ENCODE data around the gene KRTAP15-1. TPM values are rescaled to one million over a fixed set of nuclear protein-coding genes. Genes with fewer than 3 reads are reported as not detected.

The KRTAP15-1 gene
- total and polyA plus RNA-seq, 10 donors, result not detected

DNA sequence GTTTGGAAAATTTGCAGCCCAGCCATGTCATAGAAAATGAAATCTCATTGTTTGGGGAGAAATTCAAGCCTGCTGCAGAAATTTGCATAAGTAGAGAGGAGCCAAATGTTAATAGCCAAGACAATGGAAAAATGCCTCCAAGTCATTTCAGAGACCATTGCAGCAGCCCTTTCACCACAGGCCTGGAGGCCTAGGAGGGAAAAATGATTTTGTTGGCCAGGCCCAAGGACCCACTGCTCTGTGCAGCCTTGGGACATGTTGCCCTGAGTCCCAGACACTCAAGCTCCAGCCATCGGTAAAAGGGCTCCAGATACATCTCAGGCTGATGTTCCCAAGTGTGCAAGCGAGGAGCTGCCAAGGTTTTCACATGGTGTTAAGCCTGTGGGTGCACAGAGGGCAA lies 46.1 kb downstream of the KRTAP15-1 start:
- H3K4me3 ChIP-seq, result no peak overlapping the region
- DNase-seq, result no peak
- 56 to 68% (median 64%) methylated on average over 2 of the region's 2 CpGs for WGBS, 5 donors
- H3K4me1 ChIP-seq, result no peaks in the 10 kb centered on the region
- H3K9me3 ChIP-seq, result peaks cover 0 to 32% (median 17%) of the 10 kb centered on the region in 8 donors
- intact Hi-C loops (cut with DNase I; ENCODE audit: low total_unique reads), result no loop called here
- no peaks in the 10 kb centered on the region for H3K27me3 ChIP-seq (replicated peaks in 1 of 7)
- no peak overlapping the region for H3K27ac ChIP-seq
- TF ChIP-seq POLR2A (IDR thresholded peaks at IDR 0.05) (no peak), POLR2AphosphoS5 (IDR thresholded peaks at IDR 0.05) (no peak)
- TF ChIP-seq, protein P1, sequence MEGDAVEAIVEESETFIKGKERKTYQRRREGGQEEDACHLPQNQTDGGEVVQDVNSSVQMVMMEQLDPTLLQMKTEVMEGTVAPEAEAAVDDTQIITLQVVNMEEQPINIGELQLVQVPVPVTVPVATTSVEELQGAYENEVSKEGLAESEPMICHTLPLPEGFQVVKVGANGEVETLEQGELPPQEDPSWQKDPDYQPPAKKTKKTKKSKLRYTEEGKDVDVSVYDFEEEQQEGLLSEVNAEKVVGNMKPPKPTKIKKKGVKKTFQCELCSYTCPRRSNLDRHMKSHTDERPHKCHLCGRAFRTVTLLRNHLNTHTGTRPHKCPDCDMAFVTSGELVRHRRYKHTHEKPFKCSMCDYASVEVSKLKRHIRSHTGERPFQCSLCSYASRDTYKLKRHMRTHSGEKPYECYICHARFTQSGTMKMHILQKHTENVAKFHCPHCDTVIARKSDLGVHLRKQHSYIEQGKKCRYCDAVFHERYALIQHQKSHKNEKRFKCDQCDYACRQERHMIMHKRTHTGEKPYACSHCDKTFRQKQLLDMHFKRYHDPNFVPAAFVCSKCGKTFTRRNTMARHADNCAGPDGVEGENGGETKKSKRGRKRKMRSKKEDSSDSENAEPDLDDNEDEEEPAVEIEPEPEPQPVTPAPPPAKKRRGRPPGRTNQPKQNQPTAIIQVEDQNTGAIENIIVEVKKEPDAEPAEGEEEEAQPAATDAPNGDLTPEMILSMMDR (IDR thresholded peaks at IDR 0.05 in 8 of 11, conservative IDR thresholded peaks at IDR 0.05 in 3 of 11), result no peak
- no peaks in the 10 kb centered on the region for H3K36me3 ChIP-seq

DNA sequence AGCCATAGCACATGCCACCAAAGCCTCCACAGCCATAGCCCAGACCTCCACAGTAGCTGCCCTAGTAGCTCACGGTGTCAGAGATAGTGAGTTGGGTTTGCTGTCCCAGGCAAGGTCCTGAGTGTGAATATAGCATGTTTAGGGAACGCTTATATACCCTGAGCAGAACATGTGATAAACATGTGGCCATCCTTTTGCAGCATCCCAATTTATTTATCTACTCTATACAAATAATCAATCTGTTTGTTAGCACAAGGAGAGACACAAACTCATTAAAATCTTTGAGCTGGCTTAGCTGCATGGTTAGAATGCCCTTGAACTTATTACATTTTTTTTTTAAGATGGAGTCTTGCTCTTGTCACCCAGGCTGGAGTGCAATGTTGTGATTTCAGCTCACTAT lies 47.3 kb downstream of the KRTAP15-1 start, which contains the start of gene KRTAP19-2:
KRTAP19-2 (minus strand) TSS at position 101 of the 400 bp plus-strand sequence; CDS start at position 13, 88 bp downstream.
- 80 to 95% (median 86%) methylated on average over 2 of the region's 2 CpGs for WGBS, 5 donors
- TF ChIP-seq POLR2A (IDR thresholded peaks at IDR 0.05) (no peak), POLR2AphosphoS5 (IDR thresholded peaks at IDR 0.05) (no peak)
- TF ChIP-seq, protein P1 (IDR thresholded peaks at IDR 0.05 in 8 of 11, conservative IDR thresholded peaks at IDR 0.05 in 3 of 11), result no peak
- no peaks in the 10 kb centered on the region for H3K36me3 ChIP-seq
- no peak within 1 kb of the TSS for H3K4me3 ChIP-seq
- H3K27ac ChIP-seq, result no peak within 1 kb of the TSS
- H3K9me3 ChIP-seq, result peaks cover 0 to 36% (median 17%) of the 10 kb centered on the region in 8 donors
- no peaks in the 10 kb centered on the region for H3K27me3 ChIP-seq (replicated peaks in 1 of 7)
- DNase-seq, result no peak
- H3K4me1 ChIP-seq, result no peaks in the 10 kb centered on the region
- intact Hi-C loops (cut with DNase I; ENCODE audit: low total_unique reads), result no loop called here

Other genes with a start within 250 kb of the KRTAP15-1 start
- not detected for gene CLDN8, start 224.2 kb upstream of the KRTAP15-1 start, total RNA-seq
- not detected for gene CLDN8, start 224.2 kb upstream of the KRTAP15-1 start, polyA plus RNA-seq
- gene KRTAP24-1, start 157.3 kb upstream of the KRTAP15-1 start, total RNA-seq, result not detected
- gene KRTAP24-1, start 157.3 kb upstream of the KRTAP15-1 start, polyA plus RNA-seq, result not detected
- gene KRTAP25-1, start 150.8 kb upstream of the KRTAP15-1 start, total RNA-seq, result not detected
- not detected for gene KRTAP25-1, start 150.8 kb upstream of the KRTAP15-1 start, polyA plus RNA-seq
- not detected for gene KRTAP26-1, start 120.0 kb upstream of the KRTAP15-1 start, total RNA-seq
- not detected for gene KRTAP26-1, start 120.0 kb upstream of the KRTAP15-1 start, polyA plus RNA-seq
- not detected for gene KRTAP27-1, start 102.6 kb upstream of the KRTAP15-1 start, total RNA-seq
- not detected for gene KRTAP27-1, start 102.6 kb upstream of the KRTAP15-1 start, polyA plus RNA-seq
- gene KRTAP23-1, start 91.7 kb upstream of the KRTAP15-1 start, total RNA-seq, result not detected
- gene KRTAP23-1, start 91.7 kb upstream of the KRTAP15-1 start, polyA plus RNA-seq, result not detected
- not detected for gene KRTAP13-2, start 68.0 kb upstream of the KRTAP15-1 start, total RNA-seq
- gene KRTAP13-2, start 68.0 kb upstream of the KRTAP15-1 start, polyA plus RNA-seq, result not detected
- gene KRTAP13-1, start 44.2 kb upstream of the KRTAP15-1 start, total RNA-seq, result not detected
- not detected for gene KRTAP13-1, start 44.2 kb upstream of the KRTAP15-1 start, polyA plus RNA-seq
- gene KRTAP13-3, start 14.3 kb upstream of the KRTAP15-1 start, total RNA-seq, result not detected
- gene KRTAP13-3, start 14.3 kb upstream of the KRTAP15-1 start, polyA plus RNA-seq, result not detected
- not detected for gene KRTAP13-4, start 10.1 kb upstream of the KRTAP15-1 start, total RNA-seq
- gene KRTAP13-4, start 10.1 kb upstream of the KRTAP15-1 start, polyA plus RNA-seq, result not detected
- not detected for gene KRTAP19-1, start 40.1 kb downstream of the KRTAP15-1 start, total RNA-seq
- not detected for gene KRTAP19-1, start 40.1 kb downstream of the KRTAP15-1 start, polyA plus RNA-seq
- gene KRTAP19-2, start 47.2 kb downstream of the KRTAP15-1 start, total RNA-seq, result not detected
- not detected for gene KRTAP19-2, start 47.2 kb downstream of the KRTAP15-1 start, polyA plus RNA-seq
- gene KRTAP19-3, start 51.7 kb downstream of the KRTAP15-1 start, total RNA-seq, result not detected
- gene KRTAP19-3, start 51.7 kb downstream of the KRTAP15-1 start, polyA plus RNA-seq, result not detected
- gene KRTAP19-4, start 56.9 kb downstream of the KRTAP15-1 start, total RNA-seq, result not detected
- gene KRTAP19-4, start 56.9 kb downstream of the KRTAP15-1 start, polyA plus RNA-seq, result not detected
- not detected for gene KRTAP19-5, start 61.9 kb downstream of the KRTAP15-1 start, total RNA-seq
- not detected for gene KRTAP19-5, start 61.9 kb downstream of the KRTAP15-1 start, polyA plus RNA-seq
- not detected for gene KRTAP19-6, start 101.6 kb downstream of the KRTAP15-1 start, total RNA-seq
- gene KRTAP19-6, start 101.6 kb downstream of the KRTAP15-1 start, polyA plus RNA-seq, result not detected
- not detected for gene KRTAP19-7, start 121.0 kb downstream of the KRTAP15-1 start, total RNA-seq
- not detected for gene KRTAP19-7, start 121.0 kb downstream of the KRTAP15-1 start, polyA plus RNA-seq
- not detected for gene KRTAP22-2, start 150.1 kb downstream of the KRTAP15-1 start, total RNA-seq
- not detected for gene KRTAP22-2, start 150.1 kb downstream of the KRTAP15-1 start, polyA plus RNA-seq
- not detected for gene KRTAP6-3, start 152.2 kb downstream of the KRTAP15-1 start, total RNA-seq
- gene KRTAP6-3, start 152.2 kb downstream of the KRTAP15-1 start, polyA plus RNA-seq, result not detected
- not detected for gene KRTAP6-2, start 158.6 kb downstream of the KRTAP15-1 start, total RNA-seq
- not detected for gene KRTAP6-2, start 158.6 kb downstream of the KRTAP15-1 start, polyA plus RNA-seq
- gene KRTAP22-1, start 160.8 kb downstream of the KRTAP15-1 start, total RNA-seq, result not detected
- not detected for gene KRTAP22-1, start 160.8 kb downstream of the KRTAP15-1 start, polyA plus RNA-seq
- not detected for gene KRTAP6-1, start 173.7 kb downstream of the KRTAP15-1 start, total RNA-seq
- gene KRTAP6-1, start 173.7 kb downstream of the KRTAP15-1 start, polyA plus RNA-seq, result not detected
- gene KRTAP20-1, start 176.2 kb downstream of the KRTAP15-1 start, total RNA-seq, result not detected
- not detected for gene KRTAP20-1, start 176.2 kb downstream of the KRTAP15-1 start, polyA plus RNA-seq
- gene KRTAP20-4, start 180.4 kb downstream of the KRTAP15-1 start, total RNA-seq, result not detected
- not detected for gene KRTAP20-4, start 180.4 kb downstream of the KRTAP15-1 start, polyA plus RNA-seq
- gene KRTAP20-2, start 194.9 kb downstream of the KRTAP15-1 start, total RNA-seq, result not detected
- gene KRTAP20-2, start 194.9 kb downstream of the KRTAP15-1 start, polyA plus RNA-seq, result not detected
- not detected for gene KRTAP20-3, start 202.6 kb downstream of the KRTAP15-1 start, total RNA-seq
- not detected for gene KRTAP20-3, start 202.6 kb downstream of the KRTAP15-1 start, polyA plus RNA-seq